ENCODE data around the gene MYLK. TPM values are rescaled to one million over a fixed set of nuclear protein-coding genes. Genes with fewer than 3 reads are reported as not detected.
"Not testable (repeated sequence)": the region's sequence is repeated elsewhere in the genome, so short reads cannot be mapped to it uniquely, and the experiment has no call there.

The MYLK gene
- total RNA-seq, 1 donor from 2014 or later: 26.6 TPM

- Histone ChIP-seq H3K4me1 (ENCODE audit: control insufficient read depth in 3 of 3, insufficient read depth in 3 of 3, low read length in 3 of 3) (peaks cover 2 to 7% (median 7%) of the 10 kb centered on the region in 3 donors), H3K4me3 (ENCODE audit: low read length in 3 of 3) (no peak overlapping the region), H3K27me3 (ENCODE audit: control insufficient read depth in 3 of 3, insufficient read depth in 3 of 3, low read length in 3 of 3) (no peaks in the 10 kb centered on the region), H3K27ac (ENCODE audit: low read depth, low read length) (no peak overlapping the region), H3K36me3 (ENCODE audit: control insufficient read depth in 3 of 3, insufficient read depth in 3 of 3, low read length in 3 of 3) (peaks cover 0 to 4% (median 3%) of the 10 kb centered on the region in 3 donors), H3K9ac (ENCODE audit: low read depth in 1 of 3, low read length in 3 of 3) (no peak overlapping the region), H3K9me3 (ENCODE audit: control insufficient read depth in 3 of 3, low read length in 3 of 3) (no peaks in the 10 kb centered on the region)
These were observed 270.6 kb downstream of the MYLK start for GRCh38 chr3:123613543-123613942.

GRCh38 chr3:123611674-123612073 lies 272.5 kb downstream of the MYLK start:
- H3K4me1 ChIP-seq (ENCODE audit: control insufficient read depth in 3 of 3, insufficient read depth in 3 of 3, low read length in 3 of 3); H3K27me3 ChIP-seq (ENCODE audit: control insufficient read depth in 3 of 3, insufficient read depth in 3 of 3, low read length in 3 of 3); H3K9me3 ChIP-seq (ENCODE audit: control insufficient read depth in 3 of 3, low read length in 3 of 3); H3K4me3 ChIP-seq (ENCODE audit: low read length in 3 of 3); H3K9ac ChIP-seq (ENCODE audit: low read depth in 1 of 3, low read length in 3 of 3); H3K27ac ChIP-seq (ENCODE audit: low read depth, low read length); H3K36me3 ChIP-seq (ENCODE audit: control insufficient read depth in 3 of 3, insufficient read depth in 3 of 3, low read length in 3 of 3): not testable (repeated sequence)

- no peaks in the 10 kb centered on the region for H3K9me3 ChIP-seq (ENCODE audit: control insufficient read depth in 3 of 3, low read length in 3 of 3)
- H3K36me3 ChIP-seq (ENCODE audit: control insufficient read depth in 3 of 3, insufficient read depth in 3 of 3, low read length in 3 of 3): peaks cover 0 to 4% (median 3%) of the 10 kb centered on the region in 3 donors
- H3K27ac ChIP-seq (ENCODE audit: low read depth, low read length): no peak overlapping the region
- H3K9ac ChIP-seq (ENCODE audit: low read depth in 1 of 3, low read length in 3 of 3): no peak overlapping the region
- H3K4me3 ChIP-seq (ENCODE audit: low read length in 3 of 3): no peak overlapping the region
- no peaks in the 10 kb centered on the region for H3K4me1 ChIP-seq (ENCODE audit: control insufficient read depth in 3 of 3, insufficient read depth in 3 of 3, low read length in 3 of 3)
- H3K27me3 ChIP-seq (ENCODE audit: control insufficient read depth in 3 of 3, insufficient read depth in 3 of 3, low read length in 3 of 3): no peaks in the 10 kb centered on the region
These were observed 273.1 kb downstream of the MYLK start for GRCh38 chr3:123611082-123611481.

- Histone ChIP-seq H3K36me3 (ENCODE audit: control insufficient read depth in 3 of 3, insufficient read depth in 3 of 3, low read length in 3 of 3) (peaks cover 0 to 4% (median 3%) of the 10 kb centered on the region in 3 donors), H3K4me3 (ENCODE audit: low read length in 3 of 3) (no peak overlapping the region), H3K9ac (ENCODE audit: low read depth in 1 of 3, low read length in 3 of 3) (no peak overlapping the region), H3K27me3 (ENCODE audit: control insufficient read depth in 3 of 3, insufficient read depth in 3 of 3, low read length in 3 of 3) (no peaks in the 10 kb centered on the region), H3K9me3 (ENCODE audit: control insufficient read depth in 3 of 3, low read length in 3 of 3) (no peaks in the 10 kb centered on the region), H3K27ac (ENCODE audit: low read depth, low read length) (no peak overlapping the region), H3K4me1 (ENCODE audit: control insufficient read depth in 3 of 3, insufficient read depth in 3 of 3, low read length in 3 of 3) (no peaks in the 10 kb centered on the region)
These were observed 273.8 kb downstream of the MYLK start for GRCh38 chr3:123610331-123610730.

- no peak overlapping the region for H3K27ac ChIP-seq (ENCODE audit: low read depth, low read length)
These were observed 275.1 kb downstream of the MYLK start for GRCh38 chr3:123609063-123609462.

GRCh38 chr3:123608263-123608937 lies 275.7 kb downstream of the MYLK start:
- H3K27me3 ChIP-seq (ENCODE audit: control insufficient read depth in 3 of 3, insufficient read depth in 3 of 3, low read length in 3 of 3): no peaks in the 10 kb centered on the region
- no peaks in the 10 kb centered on the region for H3K9me3 ChIP-seq (ENCODE audit: control insufficient read depth in 3 of 3, low read length in 3 of 3)
- no peaks in the 10 kb centered on the region for H3K4me1 ChIP-seq (ENCODE audit: control insufficient read depth in 3 of 3, insufficient read depth in 3 of 3, low read length in 3 of 3)
- H3K36me3 ChIP-seq (ENCODE audit: control insufficient read depth in 3 of 3, insufficient read depth in 3 of 3, low read length in 3 of 3): peaks cover 0 to 4% (median 2%) of the 10 kb centered on the region in 3 donors
- no peak overlapping the region for H3K27ac ChIP-seq (ENCODE audit: low read depth, low read length)
- no peak overlapping the region for H3K4me3 ChIP-seq (ENCODE audit: low read length in 3 of 3)
- no peak overlapping the region for H3K9ac ChIP-seq (ENCODE audit: low read depth in 1 of 3, low read length in 3 of 3)

More at GRCh38 chr3:123609063-123609462, 275.1 kb downstream of the MYLK start:
- Histone ChIP-seq H3K36me3 (ENCODE audit: control insufficient read depth in 3 of 3, insufficient read depth in 3 of 3, low read length in 3 of 3) (peaks cover 0 to 4% (median 3%) of the 10 kb centered on the region in 3 donors), H3K4me3 (ENCODE audit: low read length in 3 of 3) (no peak overlapping the region), H3K9me3 (ENCODE audit: control insufficient read depth in 3 of 3, low read length in 3 of 3) (no peaks in the 10 kb centered on the region), H3K27me3 (ENCODE audit: control insufficient read depth in 3 of 3, insufficient read depth in 3 of 3, low read length in 3 of 3) (no peaks in the 10 kb centered on the region), H3K4me1 (ENCODE audit: control insufficient read depth in 3 of 3, insufficient read depth in 3 of 3, low read length in 3 of 3) (no peaks in the 10 kb centered on the region), H3K9ac (ENCODE audit: low read depth in 1 of 3, low read length in 3 of 3) (no peak overlapping the region)

- Histone ChIP-seq H3K9me3 (ENCODE audit: control insufficient read depth in 3 of 3, low read length in 3 of 3) (no peaks in the 10 kb centered on the region), H3K36me3 (ENCODE audit: control insufficient read depth in 3 of 3, insufficient read depth in 3 of 3, low read length in 3 of 3) (peaks cover 0 to 4% (median 0%) of the 10 kb centered on the region in 3 donors), H3K27me3 (ENCODE audit: control insufficient read depth in 3 of 3, insufficient read depth in 3 of 3, low read length in 3 of 3) (no peaks in the 10 kb centered on the region), H3K4me3 (ENCODE audit: low read length in 3 of 3) (no peak overlapping the region), H3K9ac (ENCODE audit: low read depth in 1 of 3, low read length in 3 of 3) (no peak overlapping the region), H3K27ac (ENCODE audit: low read depth, low read length) (no peak overlapping the region), H3K4me1 (ENCODE audit: control insufficient read depth in 3 of 3, insufficient read depth in 3 of 3, low read length in 3 of 3) (no peaks in the 10 kb centered on the region)
These were observed 277.6 kb downstream of the MYLK start for GRCh38 chr3:123606527-123606926.

- H3K27ac ChIP-seq (ENCODE audit: low read depth, low read length): no peak overlapping the region
These were observed 278.3 kb downstream of the MYLK start for GRCh38 chr3:123605789-123606234.

GRCh38 chr3:123603153-123603552 lies 281.0 kb downstream of the MYLK start:
- not testable (repeated sequence) for H3K36me3 ChIP-seq (ENCODE audit: control insufficient read depth in 3 of 3, insufficient read depth in 3 of 3, low read length in 3 of 3); H3K27me3 ChIP-seq (ENCODE audit: control insufficient read depth in 3 of 3, insufficient read depth in 3 of 3, low read length in 3 of 3); H3K4me1 ChIP-seq (ENCODE audit: control insufficient read depth in 3 of 3, insufficient read depth in 3 of 3, low read length in 3 of 3); H3K9ac ChIP-seq (ENCODE audit: low read depth in 1 of 3, low read length in 3 of 3); H3K27ac ChIP-seq (ENCODE audit: low read depth, low read length); H3K9me3 ChIP-seq (ENCODE audit: control insufficient read depth in 3 of 3, low read length in 3 of 3); H3K4me3 ChIP-seq (ENCODE audit: low read length in 3 of 3)

More at GRCh38 chr3:123605789-123606234, 278.3 kb downstream of the MYLK start:
- Histone ChIP-seq H3K4me1 (ENCODE audit: control insufficient read depth in 3 of 3, insufficient read depth in 3 of 3, low read length in 3 of 3) (no peaks in the 10 kb centered on the region), H3K27me3 (ENCODE audit: control insufficient read depth in 3 of 3, insufficient read depth in 3 of 3, low read length in 3 of 3) (no peaks in the 10 kb centered on the region), H3K4me3 (ENCODE audit: low read length in 3 of 3) (no peak overlapping the region), H3K9me3 (ENCODE audit: control insufficient read depth in 3 of 3, low read length in 3 of 3) (no peaks in the 10 kb centered on the region), H3K9ac (ENCODE audit: low read depth in 1 of 3, low read length in 3 of 3) (no peak overlapping the region), H3K36me3 (ENCODE audit: control insufficient read depth in 3 of 3, insufficient read depth in 3 of 3, low read length in 3 of 3) (peaks cover 0 to 2% (median 0%) of the 10 kb centered on the region in 3 donors)

- no peak overlapping the region for H3K27ac ChIP-seq (ENCODE audit: low read depth, low read length)
- peaks cover 0 to 2% (median 0%) of the 10 kb centered on the region in 3 donors for H3K36me3 ChIP-seq (ENCODE audit: control insufficient read depth in 3 of 3, insufficient read depth in 3 of 3, low read length in 3 of 3)
- no peaks in the 10 kb centered on the region for H3K4me1 ChIP-seq (ENCODE audit: control insufficient read depth in 3 of 3, insufficient read depth in 3 of 3, low read length in 3 of 3)
- no peak overlapping the region for H3K4me3 ChIP-seq (ENCODE audit: low read length in 3 of 3)
- H3K9me3 ChIP-seq (ENCODE audit: control insufficient read depth in 3 of 3, low read length in 3 of 3): no peaks in the 10 kb centered on the region
- no peak overlapping the region for H3K9ac ChIP-seq (ENCODE audit: low read depth in 1 of 3, low read length in 3 of 3)
- H3K27me3 ChIP-seq (ENCODE audit: control insufficient read depth in 3 of 3, insufficient read depth in 3 of 3, low read length in 3 of 3): no peaks in the 10 kb centered on the region
These were observed 281.8 kb downstream of the MYLK start for GRCh38 chr3:123602325-123602724.

All from skeletal muscle tissue (tissue), 4 donors.